PC-3 (cell line): Measurements from ENCODE around the gene ZNF814. TPM values are rescaled to one million over a fixed set of nuclear protein-coding genes. Genes with fewer than 3 reads are reported as not detected.

Experiments used
- ATAC-seq: fragments of 200-7000 bp; cut with Tn5 transposase; 2 replicates; pipeline ENCODE4 v1.9.1; 2020; ENCODE audit warnings: mild to moderate bottlenecking, moderate library complexity
- Bru-seq: library from RNA; stranded (reverse); fragments of 400-500 nt; gene quantifications from one replicate; lab custom pipeline; 2021; lab: Mats Ljungman, UMichigan
- BruChase-seq, 2 experiments: library from RNA; stranded (reverse); fragments of 400-500 nt; gene quantifications; one replicate each; lab custom pipeline; 2021; lab: Mats Ljungman, UMichigan
- BruUV-seq: library from RNA; stranded (reverse); fragments of 400-500 nt; replicated peaks from 2 replicates; lab custom pipeline; 2021; lab: Mats Ljungman, UMichigan
- CTCF ChIA-PET: fragments of 300-600 bp; sonication (Branson Sonifier 250); formaldehyde crosslinking; loops from one replicate; lab custom pipeline; 2022; ENCODE audit warnings: antibody characterized with exemption; lab: Charles Lee
- POLR2A ChIA-PET: fragments of 300-600 bp; sonication (Branson Sonifier 250); formaldehyde crosslinking; loops from one replicate; lab custom pipeline; 2022; ENCODE audit warnings: antibody characterized with exemption; ENCODE audit not compliant: unreplicated experiment; lab: Charles Lee
- DNase-seq: peaks from one replicate; pipeline ENCODE4 v3.0.0-alpha.2; 2015
- H2AFZ ChIP-seq: fragments of 300-600 bp; sonication (generic); 2 replicates; pipeline ENCODE4 v1.6.0; 2016; ENCODE audit warnings: antibody characterized with exemption, low read length
- H3F3A ChIP-seq: fragments of 300-600 bp; sonication (generic); one replicate; pipeline ENCODE4 v1.6.0; 2017; ENCODE audit warnings: antibody characterized with exemption, low read length, control low read depth, mild to moderate bottlenecking; ENCODE audit not compliant: unreplicated experiment
- H3K27ac ChIP-seq: fragments of 300-600 bp; sonication (generic); 2 replicates; pipeline ENCODE4 v1.5.1; 2016; ENCODE audit warnings: mild to moderate bottlenecking, low read length
- H3K27me3 ChIP-seq: fragments of 300-600 bp; sonication (generic); 2 replicates; pipeline ENCODE4 v1.6.1; 2016; ENCODE audit warnings: low read length, mixed read lengths
- H3K36me3 ChIP-seq: fragments of 300-600 bp; sonication (generic); 2 replicates; pipeline ENCODE4 v1.6.1; 2016; ENCODE audit warnings: low read depth, mixed run types, low read length, mixed read lengths
- H3K4me1 ChIP-seq: fragments of 300-600 bp; sonication (generic); 2 replicates; pipeline ENCODE4 v1.5.1; 2016; ENCODE audit warnings: low read length; ENCODE audit not compliant: insufficient read depth
- H3K4me2 ChIP-seq: fragments of 300-600 bp; sonication (generic); 2 replicates; pipeline ENCODE4 v1.6.0; 2016; ENCODE audit warnings: low read length
- H3K4me3 ChIP-seq: fragments of 300-600 bp; sonication (generic); 2 replicates; pipeline ENCODE4 v1.5.1; 2016; ENCODE audit warnings: mild to moderate bottlenecking, low read length, mixed read lengths
- H3K79me2 ChIP-seq: fragments of 300-600 bp; sonication (generic); 2 replicates; pipeline ENCODE4 v1.6.1; 2017; ENCODE audit warnings: low read length, mixed read lengths
- H3K9ac ChIP-seq: fragments of 300-600 bp; sonication (generic); 2 replicates; pipeline ENCODE4 v1.6.0; 2016; ENCODE audit warnings: mild to moderate bottlenecking, low read length
- H3K9me2 ChIP-seq: fragments of 300-600 bp; sonication (generic); replicated peaks from 2 replicates; pipeline ENCODE4 v1.6.1; 2016; ENCODE audit warnings: mixed run types, low read length, mixed read lengths
- H3K9me3 ChIP-seq: fragments of 300-600 bp; sonication (generic); 2 replicates; pipeline ENCODE4 v1.6.1; 2016; ENCODE audit warnings: low read length, mixed read lengths
- H4K20me1 ChIP-seq: fragments of 300-600 bp; sonication (generic); 2 replicates; pipeline ENCODE4 v1.6.1; 2016; ENCODE audit warnings: low read length, mixed read lengths
- CTCF ChIP-seq: fragments of 300-600 bp; sonication (generic); conservative IDR thresholded peaks from 2 replicates; pipeline ENCODE4 v1.5.1; 2017; ENCODE audit warnings: antibody characterized with exemption, low read depth, mild to moderate bottlenecking, low read length
- EZH2 ChIP-seq: fragments of 300-600 bp; sonication (generic); IDR thresholded peaks from one replicate; pipeline ENCODE4 v1.6.1; 2017; ENCODE audit warnings: antibody characterized with exemption, mild to moderate bottlenecking, low read length; ENCODE audit not compliant: unreplicated experiment
- EZH2phosphoT487 ChIP-seq: fragments of 300-600 bp; sonication (generic); IDR thresholded peaks from 2 replicates; pipeline ENCODE4 v1.6.1; 2018; ENCODE audit warnings: mild to moderate bottlenecking, antibody characterized with exemption, low read length, borderline replicate concordance
- intact Hi-C: fragments of 100-400 bp; cut with micrococcal nuclease; formaldehyde crosslinking; loops from 2 replicates; pipeline ENCODE4 v1.9.0; 2023
- long read RNA-seq: library from polyadenylated mRNA; unstranded; transcript quantifications from one replicate; pipeline ENCODE4 v2.0.0, GENCODE V29; 2021; ENCODE audit not compliant: unreplicated experiment
- total RNA-seq: library from RNA; depleted of rRNA; stranded (reverse); fragments of >200 nt; gene quantifications from 2 replicates; pipeline ENCODE4 v1.2.3, GENCODE V29; 2014; rRNA removed

The ZNF814 gene
- total RNA-seq, result 3.3 and 3.6 TPM in 2 replicates
- Bru-seq, nascent RNA, result percentile 51 among the genes with signal in this experiment
- BruChase-seq, experiment 1, labeled RNA remaining after a 6-hour chase, result percentile 59 among the genes with signal in this experiment
- BruChase-seq, experiment 2, labeled RNA remaining after a 2-hour chase, result percentile 67 among the genes with signal in this experiment
- long read RNA-seq, partial matches to known transcripts, result 7 of 154 reads
- long read RNA-seq, other reads (novel, unspliced or antisense), result 140 of 154 reads

GRCh38 chr19:57888560-57889231 is at the start of gene ZNF814:
Gene ZNF814 (minus strand): TSS chr19:57889037. CDS start chr19:57888802, 235 bp downstream.
- Histone ChIP-seq H2AFZ (no peak within 1 kb of the TSS), H3K4me3 (no peak within 1 kb of the TSS), H4K20me1 (no peaks in the 10 kb centered on the region), H3K9ac (no peak within 1 kb of the TSS), H3K9me2 (no peaks in the 10 kb centered on the region), H3K9me3 (peaks cover 9% of the 10 kb centered on the region), H3K27me3 (no peaks in the 10 kb centered on the region), H3K36me3 (peaks cover 12% of the 10 kb centered on the region), H3K4me1 (no peaks in the 10 kb centered on the region), H3K79me2 (no peaks in the 10 kb centered on the region), H3K4me2 (no peak within 1 kb of the TSS), H3K27ac (no peak within 1 kb of the TSS), H3F3A (no peaks in the 10 kb centered on the region)
- CTCF ChIA-PET, result no interaction called here
- TF ChIP-seq EZH2phosphoT487 (no peak), CTCF (peak; percentile 33)
- ATAC-seq (no peak), DNase-seq (no peak)
- BruUV-seq, result no TSS peak
- intact Hi-C loops, result no loop called here
- POLR2A ChIA-PET, result no interaction called here

- intact Hi-C loops, result no loop called here
- POLR2A ChIA-PET, result no interaction called here
- Histone ChIP-seq H3K27me3 (no peaks in the 10 kb centered on the region), H3K9me3 (peaks cover 65% of the 10 kb centered on the region), H3K27ac (no peak overlapping the region), H3K4me1 (no peaks in the 10 kb centered on the region), H3K79me2 (no peaks in the 10 kb centered on the region), H3F3A (no peaks in the 10 kb centered on the region), H3K9ac (no peak overlapping the region), H3K4me3 (no peak overlapping the region), H4K20me1 (no peaks in the 10 kb centered on the region), H3K36me3 (peaks cover 36% of the 10 kb centered on the region), H3K9me2 (no peaks in the 10 kb centered on the region), H2AFZ (no peak overlapping the region), H3K4me2 (no peak overlapping the region)
- CTCF ChIA-PET, result interaction anchor here (0.6 kb wide), 1 partner anchor 142 kb away, joined by 4 read pairs; no protein-coding TSS in a partner anchor
- TF ChIP-seq EZH2phosphoT487 (no peak), CTCF (no peak), EZH2 (no peak)
- no TSS peak for BruUV-seq
- DNase-seq (no peak), ATAC-seq (no peak)
Observed at GRCh38 chr19:57935731-57936130, 46.9 kb upstream of the ZNF814 start.
